ENCODE results near the gene SLC35F3.

DNA sequence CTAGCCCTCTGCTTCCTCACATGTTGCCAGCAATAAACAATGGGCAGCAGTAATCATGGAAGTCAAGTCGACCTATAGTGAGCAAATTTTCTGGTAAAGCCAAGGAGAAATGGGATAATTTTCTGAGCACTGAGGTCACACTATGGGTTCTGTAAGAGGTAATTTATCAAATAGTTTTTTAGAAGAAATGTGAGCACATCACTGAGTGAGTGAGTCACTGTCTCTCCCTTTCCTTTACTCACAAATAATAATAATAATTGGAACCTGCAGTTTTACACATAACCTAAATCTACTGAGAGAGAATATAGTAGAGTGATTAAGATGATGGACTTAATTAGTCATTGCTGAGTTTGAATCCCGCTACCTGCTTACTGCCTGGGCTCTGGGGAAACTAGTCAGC is 23.6 kb downstream of the SLC35F3 start:
- TF ChIP-seq, protein P1, sequence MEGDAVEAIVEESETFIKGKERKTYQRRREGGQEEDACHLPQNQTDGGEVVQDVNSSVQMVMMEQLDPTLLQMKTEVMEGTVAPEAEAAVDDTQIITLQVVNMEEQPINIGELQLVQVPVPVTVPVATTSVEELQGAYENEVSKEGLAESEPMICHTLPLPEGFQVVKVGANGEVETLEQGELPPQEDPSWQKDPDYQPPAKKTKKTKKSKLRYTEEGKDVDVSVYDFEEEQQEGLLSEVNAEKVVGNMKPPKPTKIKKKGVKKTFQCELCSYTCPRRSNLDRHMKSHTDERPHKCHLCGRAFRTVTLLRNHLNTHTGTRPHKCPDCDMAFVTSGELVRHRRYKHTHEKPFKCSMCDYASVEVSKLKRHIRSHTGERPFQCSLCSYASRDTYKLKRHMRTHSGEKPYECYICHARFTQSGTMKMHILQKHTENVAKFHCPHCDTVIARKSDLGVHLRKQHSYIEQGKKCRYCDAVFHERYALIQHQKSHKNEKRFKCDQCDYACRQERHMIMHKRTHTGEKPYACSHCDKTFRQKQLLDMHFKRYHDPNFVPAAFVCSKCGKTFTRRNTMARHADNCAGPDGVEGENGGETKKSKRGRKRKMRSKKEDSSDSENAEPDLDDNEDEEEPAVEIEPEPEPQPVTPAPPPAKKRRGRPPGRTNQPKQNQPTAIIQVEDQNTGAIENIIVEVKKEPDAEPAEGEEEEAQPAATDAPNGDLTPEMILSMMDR (IDR thresholded peaks at IDR 0.05), result no peak
- no peak for TF ChIP-seq POLR2A (IDR thresholded peaks at IDR 0.05)
